Prostate gland (tissue), 2 donors: ENCODE results near the gene FNDC3B.

Experiments used
- POLR2A ChIP-seq: fragments of 450-650 bp; IDR thresholded peaks from one replicate; pipeline ENCODE4 v1.6.1; 2016; ENCODE audit warnings: antibody characterized with exemption, mild to moderate bottlenecking
- POLR2AphosphoS5 ChIP-seq: sonication (generic); formaldehyde crosslinking; IDR thresholded peaks from one replicate; pipeline ENCODE4 v1.6.1; 2017; ENCODE audit warnings: antibody characterized with exemption
- TF ChIP-seq, protein P1 (sequence below), 4 experiments: fragments of 200-600 bp in 2 of 4; fragments of 450-650 bp in 2 of 4; sonication (generic) in 2 of 4; IDR thresholded peaks; 1 replicate in 3 of 4; 2 replicates in 1 of 4; pipeline ENCODE4 v1.5.1; 2016 to 2019; ENCODE audit warnings: antibody characterized with exemption in 4 of 4, mild to moderate bottlenecking in 2 of 4, moderate library complexity in 2 of 4

DNA sequence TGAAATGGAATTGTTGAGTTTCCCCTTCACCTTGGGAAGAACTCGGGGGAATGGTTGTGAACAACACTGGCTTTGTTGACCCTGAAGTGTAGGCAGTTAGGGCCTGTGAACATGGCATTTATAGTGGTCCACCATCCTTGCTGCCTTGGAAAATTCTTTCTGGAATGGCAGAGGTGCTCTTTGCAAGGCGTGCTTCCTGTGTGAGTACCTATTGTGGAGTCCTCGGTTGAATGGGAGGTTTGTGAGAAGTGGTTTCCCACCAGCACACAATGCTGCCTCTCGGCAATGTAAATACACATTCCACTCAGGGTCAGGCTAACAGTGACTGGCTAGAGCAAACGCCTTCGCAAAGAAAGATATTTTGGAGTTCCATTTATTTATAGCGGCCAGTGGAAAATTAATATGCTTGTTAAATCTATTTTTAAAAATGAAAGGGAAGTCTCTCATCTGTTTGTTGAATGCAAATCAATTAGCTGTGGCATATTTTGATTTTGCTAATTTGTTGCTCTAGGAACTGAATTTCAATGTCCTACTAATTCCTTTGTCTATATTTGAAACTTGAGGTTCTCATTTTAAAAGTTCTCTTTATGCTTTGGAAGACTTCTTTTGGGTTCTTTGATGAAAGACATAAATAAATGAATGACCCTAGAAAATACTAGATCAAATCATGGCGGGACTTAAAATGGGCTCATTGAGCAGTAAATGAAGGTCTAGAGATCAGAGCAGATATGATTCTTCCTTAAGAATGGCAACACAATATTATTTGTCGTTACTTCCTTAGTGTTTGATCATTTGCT, 59.5 kb downstream of the FNDC3B start:
- TF ChIP-seq POLR2A (no peak), POLR2AphosphoS5 (no peak)
- TF ChIP-seq, protein P1, sequence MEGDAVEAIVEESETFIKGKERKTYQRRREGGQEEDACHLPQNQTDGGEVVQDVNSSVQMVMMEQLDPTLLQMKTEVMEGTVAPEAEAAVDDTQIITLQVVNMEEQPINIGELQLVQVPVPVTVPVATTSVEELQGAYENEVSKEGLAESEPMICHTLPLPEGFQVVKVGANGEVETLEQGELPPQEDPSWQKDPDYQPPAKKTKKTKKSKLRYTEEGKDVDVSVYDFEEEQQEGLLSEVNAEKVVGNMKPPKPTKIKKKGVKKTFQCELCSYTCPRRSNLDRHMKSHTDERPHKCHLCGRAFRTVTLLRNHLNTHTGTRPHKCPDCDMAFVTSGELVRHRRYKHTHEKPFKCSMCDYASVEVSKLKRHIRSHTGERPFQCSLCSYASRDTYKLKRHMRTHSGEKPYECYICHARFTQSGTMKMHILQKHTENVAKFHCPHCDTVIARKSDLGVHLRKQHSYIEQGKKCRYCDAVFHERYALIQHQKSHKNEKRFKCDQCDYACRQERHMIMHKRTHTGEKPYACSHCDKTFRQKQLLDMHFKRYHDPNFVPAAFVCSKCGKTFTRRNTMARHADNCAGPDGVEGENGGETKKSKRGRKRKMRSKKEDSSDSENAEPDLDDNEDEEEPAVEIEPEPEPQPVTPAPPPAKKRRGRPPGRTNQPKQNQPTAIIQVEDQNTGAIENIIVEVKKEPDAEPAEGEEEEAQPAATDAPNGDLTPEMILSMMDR (IDR thresholded peaks at IDR 0.05) = no peak
